GM13977 (cell line): ENCODE data around the gene FAM177B.

ENCODE experiments used
- DNase-seq: peaks from one replicate; pipeline ENCODE4 v3.0.0; 2012; ENCODE audit warnings: low spot score
- CTCF ChIP-seq: IDR thresholded peaks from 2 replicates; pipeline ENCODE4 v1.5.1; 2012; ENCODE audit warnings: mild to moderate bottlenecking, control low read depth; ENCODE audit not compliant: insufficient read depth; ENCODE audit errors: extremely low read depth, missing control alignments
- in situ Hi-C: fragments of 300-500 bp; cut with MboI; formaldehyde crosslinking; loops from one replicate; pipeline ENCODE4 v1.12.0; 2022; ENCODE audit warnings: low sequenced_read_pairs, low pct_unique_long_range_greater_than_20kb, mixed read lengths, inconsistent platforms; ENCODE audit not compliant: unreplicated experiment

The FAM177B gene

GRCh38 chr1:222716393-222716792 is 20.6 kb upstream of the FAM177B start:
- in situ Hi-C loops: no loop called here
- no peak for TF ChIP-seq CTCF
- DNase-seq: no peak

- TF ChIP-seq CTCF: no peak
- in situ Hi-C loops: no loop called here
- no peak for DNase-seq
These were observed 8.3 kb upstream of the FAM177B start for GRCh38 chr1:222728746-222729145.

GRCh38 chr1:222730866-222731265 is 6.1 kb upstream of the FAM177B start:
- in situ Hi-C loops: no loop called here
- no peak for TF ChIP-seq CTCF
- no peak for DNase-seq

GRCh38 chr1:222732216-222733159 is 4.5 kb upstream of the FAM177B start:
- DNase-seq: peak; percentile 56
- in situ Hi-C loops: no loop called here
- TF ChIP-seq CTCF: no peak

GRCh38 chr1:222734740-222735139 is 2.3 kb upstream of the FAM177B start:
- TF ChIP-seq CTCF: no peak
- no peak for DNase-seq
- in situ Hi-C loops: no loop called here

GRCh38 chr1:222736470-222736869 is 532 bp upstream of the FAM177B start:
- in situ Hi-C loops: no loop called here
- no peak for DNase-seq
- TF ChIP-seq CTCF: no peak
